ENCODE results near the gene PPP1R9A. TPM values are rescaled to one million over a fixed set of nuclear protein-coding genes. Genes with fewer than 3 reads are reported as not detected.

The PPP1R9A gene
- total RNA-seq, 4 donors from 2014 or later = 5.9 to 38.2 (median 13.7) TPM

GRCh38 chr7:94906065-94906851, 1.1 kb upstream of the PPP1R9A start:
- no peak for TF ChIP-seq POLR2A (IDR thresholded peaks at IDR 0.05)
- Histone ChIP-seq H3K9me3 (no peaks in the 10 kb centered on the region), H3K4me1 (peaks cover 7 to 9% of the 10 kb centered on the region in 2 donors), H3K27me3 (no peaks in the 10 kb centered on the region), H3K4me3 (no peak overlapping the region), H3K27ac (no peak overlapping the region), H3K36me3 (no peaks in the 10 kb centered on the region)
- no peak for DNase-seq
- ATAC-seq = no peak
- intact Hi-C loops (cut with DNase I; ENCODE audit: low total_unique reads) (loop anchor here (10.0 kb wide), 1 partner anchor 299 kb away; no protein-coding TSS in a partner anchor), in situ Hi-C loops (cut with MboI; ENCODE audit: low sequenced_read_pairs in 4 of 4) (no loop called here)

GRCh38 chr7:94907811-94908322, 473 bp downstream of the PPP1R9A start:
- H3K4me3 ChIP-seq = peak overlapping the region; percentile 61 to 74 (median 68)
- ATAC-seq (peak; percentile 56 to 67), DNase-seq (no peak)
- no peaks in the 10 kb centered on the region for H3K27me3 ChIP-seq
- intact Hi-C loops (cut with DNase I; ENCODE audit: low total_unique reads) = loop anchor here (10.0 kb wide), 1 partner anchor 297 kb away; no protein-coding TSS in a partner anchor
- H3K27ac ChIP-seq = peak overlapping the region; percentile 68 to 72 (median 71)
- no peaks in the 10 kb centered on the region for H3K36me3 ChIP-seq
- H3K4me1 ChIP-seq = peaks cover 15 to 21% of the 10 kb centered on the region in 2 donors
- TF ChIP-seq POLR2A (IDR thresholded peaks at IDR 0.05) = no peak
- TF ChIP-seq CTCF (IDR thresholded peaks at IDR 0.05 in 4 of 5, conservative IDR thresholded peaks at IDR 0.05 in 1 of 5) = peak in 1 of 5 experiments; percentile 2
- in situ Hi-C loops (cut with MboI; ENCODE audit: low sequenced_read_pairs in 4 of 4) = no loop called here
- H3K9me3 ChIP-seq = no peaks in the 10 kb centered on the region

GRCh38 chr7:94908323-94909178, 1.2 kb downstream of the PPP1R9A start:
- DNase-seq (peak; percentile 16 to 29), ATAC-seq (peak; percentile 59 to 65)
- Histone ChIP-seq H3K9me3 (no peaks in the 10 kb centered on the region), H3K4me1 (peaks cover 17 to 26% of the 10 kb centered on the region in 2 donors), H3K27me3 (no peaks in the 10 kb centered on the region), H3K4me3 (peak overlapping the region; percentile 61 to 74 (median 68)), H3K36me3 (no peaks in the 10 kb centered on the region), H3K27ac (peak overlapping the region; percentile 68 to 72 (median 71))
- no peak for TF ChIP-seq CTCF (IDR thresholded peaks at IDR 0.05 in 4 of 5, conservative IDR thresholded peaks at IDR 0.05 in 1 of 5)
- TF ChIP-seq POLR2A (IDR thresholded peaks at IDR 0.05) = no peak
- in situ Hi-C loops (cut with MboI; ENCODE audit: low sequenced_read_pairs in 4 of 4) (no loop called here), intact Hi-C loops (cut with DNase I; ENCODE audit: low total_unique reads) (loop anchor here (10.0 kb wide), 1 partner anchor 296 kb away; no protein-coding TSS in a partner anchor)

- intact Hi-C loops (cut with DNase I; ENCODE audit: low total_unique reads) (loop anchor here (10.0 kb wide), 1 partner anchor 296 kb away; no protein-coding TSS in a partner anchor), in situ Hi-C loops (cut with MboI; ENCODE audit: low sequenced_read_pairs in 4 of 4) (no loop called here)
- no peak for ATAC-seq
- peaks cover 17 to 31% of the 10 kb centered on the region in 2 donors for H3K4me1 ChIP-seq
- H3K27ac ChIP-seq = peak overlapping the region in 3 of 4 donors; percentile 68 to 72 (median 72)
- TF ChIP-seq CTCF (IDR thresholded peaks at IDR 0.05 in 4 of 5, conservative IDR thresholded peaks at IDR 0.05 in 1 of 5) = no peak
- no peak for TF ChIP-seq POLR2A (IDR thresholded peaks at IDR 0.05)
- no peaks in the 10 kb centered on the region for H3K27me3 ChIP-seq
- peak overlapping the region; percentile 61 to 74 (median 68) for H3K4me3 ChIP-seq
- no peak for DNase-seq
- H3K9me3 ChIP-seq = no peaks in the 10 kb centered on the region
- no peaks in the 10 kb centered on the region for H3K36me3 ChIP-seq
These were observed 1.7 kb downstream of the PPP1R9A start for GRCh38 chr7:94909179-94909466.
